A673 (cell line): ENCODE measurements around the gene BHLHA15. TPM values are rescaled to one million over a fixed set of nuclear protein-coding genes. Genes with fewer than 3 reads are reported as not detected.

ENCODE experiments used
- BruUV-seq: library from RNA; stranded (reverse); fragments of 400-500 nt; replicated peaks from 2 replicates; lab custom pipeline; 2021; lab: Mats Ljungman, UMichigan
- CTCF ChIA-PET: fragments of 300-600 bp; sonication (Branson Sonifier 250); formaldehyde crosslinking; loops from one replicate; lab custom pipeline; 2022; ENCODE audit warnings: antibody characterized with exemption; lab: Charles Lee
- POLR2A ChIA-PET: fragments of 300-600 bp; sonication (Branson Sonifier 250); formaldehyde crosslinking; loops from one replicate; lab custom pipeline; 2022; ENCODE audit warnings: antibody characterized with exemption; ENCODE audit not compliant: low non-redundant PET; lab: Charles Lee
- DNase-seq: peaks from one replicate; pipeline ENCODE4 v3.0.0-alpha.2; 2015; ENCODE audit warnings: low spot score
- H3K27ac ChIP-seq: fragments of 200-600 bp; sonication (generic); 2 replicates; pipeline ENCODE4 v1.5.1; 2016; ENCODE audit warnings: mixed run types, low read depth, mild to moderate bottlenecking, mixed read lengths, antibody characterized with exemption, low read length; ENCODE audit not compliant: poor library complexity, severe bottlenecking
- H3K27me3 ChIP-seq: fragments of 200-600 bp; sonication (generic); replicated peaks from 2 replicates; pipeline ENCODE4 v1.6.1; 2017; ENCODE audit warnings: mixed run types, low read depth, mild to moderate bottlenecking, mixed read lengths, antibody characterized with exemption, low read length; ENCODE audit not compliant: insufficient read depth, poor library complexity
- H3K36me3 ChIP-seq: fragments of 200-600 bp; sonication (generic); 2 replicates; pipeline ENCODE4 v1.6.1; 2016; ENCODE audit warnings: mixed run types, mild to moderate bottlenecking, mixed read lengths, antibody characterized with exemption, low read length; ENCODE audit not compliant: insufficient read depth, poor library complexity, severe bottlenecking
- H3K4me1 ChIP-seq: fragments of 200-600 bp; sonication (generic); 2 replicates; pipeline ENCODE4 v1.6.1; 2017; ENCODE audit warnings: mixed run types, mild to moderate bottlenecking, mixed read lengths, antibody characterized with exemption, low read length; ENCODE audit not compliant: insufficient read depth, poor library complexity, severe bottlenecking
- H3K4me3 ChIP-seq: fragments of 200-600 bp; sonication (generic); 2 replicates; pipeline ENCODE4 v1.5.1; 2016; ENCODE audit warnings: low read depth, mixed run types, mild to moderate bottlenecking, mixed read lengths, low read length; ENCODE audit not compliant: poor library complexity, severe bottlenecking
- H3K9me3 ChIP-seq: fragments of 200-600 bp; sonication (generic); 2 replicates; pipeline ENCODE4 v1.6.1; 2016; ENCODE audit warnings: mixed run types, low read depth, mild to moderate bottlenecking, mixed read lengths, antibody characterized with exemption, low read length; ENCODE audit not compliant: poor library complexity, severe bottlenecking
- CTCF ChIP-seq: fragments of 300-800, 200-600 bp; sonication (generic); conservative IDR thresholded peaks from 2 replicates; pipeline ENCODE4 v1.5.1; 2017; ENCODE audit warnings: low read depth, mild to moderate bottlenecking, antibody characterized with exemption, low read length, moderate library complexity, mixed read lengths
- EZH2 ChIP-seq: fragments of 200-600 bp; sonication (generic); IDR thresholded peaks from 2 replicates; pipeline ENCODE4 v1.6.1; 2017; ENCODE audit warnings: borderline replicate concordance, low read depth, mild to moderate bottlenecking, mixed read lengths, antibody characterized with exemption, low read length; ENCODE audit not compliant: poor library complexity, severe bottlenecking
- intact Hi-C: fragments of 100-400 bp; cut with micrococcal nuclease; formaldehyde crosslinking; loops from one replicate; pipeline ENCODE4 v1.10.0; 2022; ENCODE audit not compliant: unreplicated experiment
- total RNA-seq: library from RNA; stranded (reverse); gene quantifications from 2 replicates; pipeline ENCODE4 v1.2.3, GENCODE V29; 2021

BHLHA15 gene
- total RNA-seq, 1 experiment from 2014 or later = 0.64 TPM

- CTCF ChIA-PET = no interaction called here
Measured at GRCh38 chr7:98224701-98225181, 13.5 kb downstream of the BHLHA15 start.

GRCh38 chr7:98225913-98226614, 14.8 kb downstream of the BHLHA15 start:
- Histone ChIP-seq H3K4me3 (no peak overlapping the region), H3K27me3 (no peaks in the 10 kb centered on the region), H3K27ac (no peak overlapping the region), H3K4me1 (no peaks in the 10 kb centered on the region), H3K9me3 (no peaks in the 10 kb centered on the region), H3K36me3 (no peaks in the 10 kb centered on the region)
- BruUV-seq = no TSS peak
- intact Hi-C loops = no loop called here
- TF ChIP-seq CTCF (no peak), EZH2 (no peak)
- DNase-seq = no peak
- ChIA-PET POLR2A (no interaction called here), CTCF (no interaction called here)

More at GRCh38 chr7:98224701-98225181, 13.5 kb downstream of the BHLHA15 start:
- no peak overlapping the region for H3K27ac ChIP-seq
- DNase-seq = no peak
- H3K36me3 ChIP-seq = no peaks in the 10 kb centered on the region
- no peak overlapping the region for H3K4me3 ChIP-seq
- POLR2A ChIA-PET = no interaction called here
- no TSS peak for BruUV-seq
- H3K4me1 ChIP-seq = no peaks in the 10 kb centered on the region
- TF ChIP-seq EZH2 = no peak
- TF ChIP-seq CTCF = no peak
- no peaks in the 10 kb centered on the region for H3K27me3 ChIP-seq
- intact Hi-C loops = no loop called here
- H3K9me3 ChIP-seq = no peaks in the 10 kb centered on the region

GRCh38 chr7:98227939-98228338, 16.7 kb downstream of the BHLHA15 start:
- no TSS peak for BruUV-seq
- no peak overlapping the region for H3K4me3 ChIP-seq
- POLR2A ChIA-PET = no interaction called here

More at GRCh38 chr7:98227939-98228338, 16.7 kb downstream of the BHLHA15 start:
- CTCF ChIA-PET = no interaction called here
- Histone ChIP-seq H3K9me3 (no peaks in the 10 kb centered on the region), H3K27ac (no peak overlapping the region), H3K36me3 (no peaks in the 10 kb centered on the region), H3K4me1 (no peaks in the 10 kb centered on the region), H3K27me3 (no peaks in the 10 kb centered on the region)
- intact Hi-C loops = no loop called here
- DNase-seq = no peak
- TF ChIP-seq CTCF = no peak
- TF ChIP-seq EZH2 = no peak
